Sigmoid colon (tissue), 7 donors: ENCODE results near the gene BARX2. TPM values are rescaled to one million over a fixed set of nuclear protein-coding genes. Genes with fewer than 3 reads are reported as not detected.

Experiments
- DNase-seq: peaks from one replicate; pipeline ENCODE4 v3.0.0-alpha.2; 2019
- H3K27ac ChIP-seq, 4 donors: fragments of 200-600 bp; sonication (generic); one replicate each; pipeline ENCODE4 v1.5.1; 2016 to 2019; ENCODE audit warnings: mild to moderate bottlenecking in 1 of 4
- H3K27me3 ChIP-seq, 3 donors: fragments of 200-600 bp; sonication (generic); one replicate each; pipeline ENCODE4 v1.5.1; 2019; ENCODE audit warnings: mild to moderate bottlenecking in 1 of 3
- H3K36me3 ChIP-seq, 4 donors: fragments of 200-600 bp; sonication (generic); one replicate each; pipeline ENCODE4 v1.5.1; 2016 to 2019
- H3K4me1 ChIP-seq, 4 donors: fragments of 200-600 bp; sonication (generic); one replicate each; pipeline ENCODE4 v1.5.1; 2017 to 2019
- H3K4me3 ChIP-seq, 4 donors: fragments of 200-600 bp; sonication (generic); one replicate each; pipeline ENCODE4 v1.5.1; 2017 to 2019; ENCODE audit warnings: mild to moderate bottlenecking in 2 of 4, moderate library complexity in 1 of 4
- H3K9me3 ChIP-seq, 4 donors: fragments of 200-600 bp in 3 of 4; sonication (generic) in 3 of 4; one replicate each; pipeline versions ENCODE4 v1.5.1 to v1.6.1; 2013 to 2019
- CTCF ChIP-seq, 4 experiments: fragments of 450-650 bp in 3 of 4; fragments of 200-600 bp in 1 of 4; IDR thresholded peaks; one replicate each; pipeline ENCODE4 v1.5.1; 2016 to 2019; ENCODE audit warnings: antibody characterized with exemption in 4 of 4, mild to moderate bottlenecking in 3 of 4, moderate library complexity in 2 of 4
- EP300 ChIP-seq, 4 donors: sonication (generic); formaldehyde crosslinking; IDR thresholded peaks; one replicate each; pipeline ENCODE4 v1.6.1; 2017; ENCODE audit warnings: antibody characterized with exemption in 4 of 4
- POLR2A ChIP-seq, 2 donors: fragments of 450-650 bp; IDR thresholded peaks; one replicate each; pipeline ENCODE4 v1.6.1; 2016; ENCODE audit warnings: antibody characterized with exemption in 2 of 2, mild to moderate bottlenecking in 2 of 2, moderate library complexity in 2 of 2
- POLR2AphosphoS5 ChIP-seq, 4 donors: sonication (generic); formaldehyde crosslinking; IDR thresholded peaks; one replicate each; pipeline ENCODE4 v1.6.1; 2017; ENCODE audit warnings: antibody characterized with exemption in 4 of 4
- WGBS, 2 donors: extraction: QIAGEN DNeasy Blood & Tissue Kit; methylation state at CpG; one replicate each; pipeline ENCODE4 v1.1.7; 2013; 5-methylcytosine and 5-hydroxymethylcytosine counted together
- intact Hi-C: fragments of 100-400 bp; cut with DNase I; formaldehyde crosslinking; loops from one replicate; pipeline ENCODE4 v1.15.1; 2023
- polyA plus RNA-seq, 3 donors: library from polyadenylated mRNA; stranded (reverse); fragments of 200-250 nt; gene quantifications; one replicate each; pipeline ENCODE4 v1.2.3, GENCODE V29; 2013
- total RNA-seq, 4 donors: library from RNA; depleted of rRNA; stranded (reverse); fragments of >200 nt; gene quantifications; one replicate each; pipeline ENCODE4 v1.1.0, GENCODE V29; 2016
- donor health status: healthy with polysubstance abuse.
- donor health status: Bipolar disorder and iron deficiency.
- donor health status: healthy.

Gene BARX2
- total and polyA plus RNA-seq, 7 donors: 10.0 to 19.7 (median 12.0) TPM; not detected in 4

GRCh38 chr11:129352676-129353075 is 23.0 kb upstream of the BARX2 start:
- TF ChIP-seq POLR2A (IDR thresholded peaks at IDR 0.05) (no peak), EP300 (IDR thresholded peaks at IDR 0.05) (no peak), POLR2AphosphoS5 (IDR thresholded peaks at IDR 0.05) (no peak), CTCF (IDR thresholded peaks at IDR 0.05) (no peak)
- intact Hi-C loops: no loop called here
- Histone ChIP-seq H3K36me3 (no peaks in the 10 kb centered on the region), H3K27ac (no peak overlapping the region), H3K4me3 (no peak overlapping the region), H3K4me1 (no peaks in the 10 kb centered on the region), H3K27me3 (no peaks in the 10 kb centered on the region), H3K9me3 (no peaks in the 10 kb centered on the region)
- DNase-seq: no peak
- WGBS, 2 donors: 89 to 92% methylated on average over 3 of the region's 3 CpGs

- no peaks in the 10 kb centered on the region for H3K4me1 ChIP-seq
- WGBS, 2 donors: 66 to 68% methylated on average over 4 of the region's 4 CpGs
- no peak for TF ChIP-seq POLR2AphosphoS5 (IDR thresholded peaks at IDR 0.05)
- no peak for TF ChIP-seq CTCF (IDR thresholded peaks at IDR 0.05)
- TF ChIP-seq POLR2A (IDR thresholded peaks at IDR 0.05): no peak
- no peak for TF ChIP-seq EP300 (IDR thresholded peaks at IDR 0.05)
- no peaks in the 10 kb centered on the region for H3K36me3 ChIP-seq
- H3K27me3 ChIP-seq: no peaks in the 10 kb centered on the region
- H3K27ac ChIP-seq: no peak overlapping the region
- intact Hi-C loops: no loop called here
- H3K9me3 ChIP-seq: peaks cover 0 to 5% (median 1%) of the 10 kb centered on the region in 4 donors
- DNase-seq: no peak
- no peak overlapping the region for H3K4me3 ChIP-seq
These were observed 21.0 kb upstream of the BARX2 start for GRCh38 chr11:129354691-129355090.

GRCh38 chr11:129359748-129360147 is 15.9 kb upstream of the BARX2 start:
- DNase-seq: no peak
- Histone ChIP-seq H3K27ac (no peak overlapping the region), H3K36me3 (no peaks in the 10 kb centered on the region), H3K4me1 (peaks cover 0 to 7% (median 0%) of the 10 kb centered on the region in 4 donors), H3K4me3 (no peak overlapping the region), H3K9me3 (peaks cover 0 to 8% (median 3%) of the 10 kb centered on the region in 4 donors), H3K27me3 (peaks cover 0 to 18% (median 0%) of the 10 kb centered on the region in 3 donors)
- intact Hi-C loops: no loop called here
- TF ChIP-seq EP300 (IDR thresholded peaks at IDR 0.05) (no peak), CTCF (IDR thresholded peaks at IDR 0.05) (no peak), POLR2A (IDR thresholded peaks at IDR 0.05) (no peak), POLR2AphosphoS5 (IDR thresholded peaks at IDR 0.05) (no peak)
- WGBS, 2 donors: 77% methylated on average over 2 of the region's 2 CpGs

GRCh38 chr11:129364143-129364654 is 11.4 kb upstream of the BARX2 start:
- no peak overlapping the region for H3K27ac ChIP-seq
- intact Hi-C loops: no loop called here
- H3K9me3 ChIP-seq: peaks cover 0 to 7% (median 3%) of the 10 kb centered on the region in 4 donors
- TF ChIP-seq POLR2A (IDR thresholded peaks at IDR 0.05) (no peak), CTCF (IDR thresholded peaks at IDR 0.05) (peak; percentile 27 to 77 (median 68))
- WGBS, 2 donors: 0 to 4% methylated on average over 19 of the region's 19 CpGs
- H3K4me3 ChIP-seq: no peak overlapping the region
- H3K27me3 ChIP-seq: peaks cover 0 to 62% (median 0%) of the 10 kb centered on the region in 3 donors
- H3K4me1 ChIP-seq: peaks cover 0 to 7% (median 0%) of the 10 kb centered on the region in 4 donors
- H3K36me3 ChIP-seq: no peaks in the 10 kb centered on the region
- DNase-seq: peak; percentile 68

GRCh38 chr11:129365816-129366215 is 9.8 kb upstream of the BARX2 start:
- H3K9me3 ChIP-seq: no peaks in the 10 kb centered on the region
- H3K4me3 ChIP-seq: no peak overlapping the region
- no peak for TF ChIP-seq POLR2A (IDR thresholded peaks at IDR 0.05)
- no peak for TF ChIP-seq POLR2AphosphoS5 (IDR thresholded peaks at IDR 0.05)
- no peak for TF ChIP-seq EP300 (IDR thresholded peaks at IDR 0.05)
- TF ChIP-seq CTCF (IDR thresholded peaks at IDR 0.05): no peak
- peaks cover 0 to 7% (median 0%) of the 10 kb centered on the region in 4 donors for H3K4me1 ChIP-seq
- peaks cover 0 to 77% (median 0%) of the 10 kb centered on the region in 3 donors for H3K27me3 ChIP-seq
- H3K27ac ChIP-seq: no peak overlapping the region
- H3K36me3 ChIP-seq: no peaks in the 10 kb centered on the region
- WGBS, 2 donors: 39 to 67% methylated on average over 1 of the region's 1 CpG
- DNase-seq: no peak
- intact Hi-C loops: loop anchor here (5.0 kb wide), 1 partner anchor 386 kb away; no protein-coding TSS in a partner anchor
